Activated CD8-positive, alpha-beta memory T cell treated with anti-CD3 and anti-CD28 coated beads, Interleukin-2, amount 50 U/mL, for 48 hours (primary cell): Measurements from ENCODE around the gene DCAF4.

ENCODE experiments used
- DNase-seq: peaks from one replicate; pipeline ENCODE4 v3.0.0-alpha.2; 2020

DCAF4 gene

DNA sequence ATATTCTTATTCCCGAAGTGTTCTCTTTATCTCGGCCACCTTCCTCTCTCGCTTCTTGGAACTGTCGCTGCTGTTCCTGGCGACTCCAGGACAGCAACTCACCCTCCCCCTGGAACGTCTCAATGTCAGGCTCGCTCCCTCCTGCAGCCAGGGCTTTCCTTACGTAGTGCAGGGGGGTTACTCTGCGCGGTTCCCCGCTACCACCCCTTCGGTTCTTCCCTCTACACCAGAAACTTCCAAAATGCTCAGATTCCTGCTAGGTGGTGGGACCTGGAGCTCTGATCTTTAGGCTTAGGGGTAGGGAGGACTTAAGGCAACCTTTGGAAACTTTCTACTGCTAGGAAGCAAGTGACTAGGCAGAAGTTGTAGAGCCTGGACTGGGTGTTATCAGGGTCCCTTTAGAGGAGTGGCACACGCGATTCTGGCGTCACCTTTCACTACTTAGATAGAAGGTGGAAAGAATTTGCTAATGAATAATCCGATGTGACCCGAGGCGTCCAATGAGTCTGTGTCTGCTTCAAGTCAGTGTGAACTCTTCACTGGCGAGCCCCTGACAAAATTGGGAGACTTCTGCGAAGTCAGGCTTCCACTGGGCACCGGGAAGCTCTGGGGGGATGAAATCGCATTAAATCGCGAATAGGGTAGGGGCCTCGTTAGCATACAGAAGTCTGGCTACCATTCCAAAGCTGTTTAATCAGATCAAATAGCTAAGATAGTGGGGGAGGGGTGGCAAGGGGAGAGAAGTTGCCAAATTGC is 31.5 kb upstream of the DCAF4 start:
- DNase-seq, result peak; percentile 53

GRCh38 chr14:72898448-72898847 is 27.8 kb upstream of the DCAF4 start:
- no peak for DNase-seq

- DNase-seq, result no peak
Observed at GRCh38 chr14:72901361-72901760, 24.9 kb upstream of the DCAF4 start.

GRCh38 chr14:72902801-72903530 is 23.3 kb upstream of the DCAF4 start:
- no peak for DNase-seq

DNA sequence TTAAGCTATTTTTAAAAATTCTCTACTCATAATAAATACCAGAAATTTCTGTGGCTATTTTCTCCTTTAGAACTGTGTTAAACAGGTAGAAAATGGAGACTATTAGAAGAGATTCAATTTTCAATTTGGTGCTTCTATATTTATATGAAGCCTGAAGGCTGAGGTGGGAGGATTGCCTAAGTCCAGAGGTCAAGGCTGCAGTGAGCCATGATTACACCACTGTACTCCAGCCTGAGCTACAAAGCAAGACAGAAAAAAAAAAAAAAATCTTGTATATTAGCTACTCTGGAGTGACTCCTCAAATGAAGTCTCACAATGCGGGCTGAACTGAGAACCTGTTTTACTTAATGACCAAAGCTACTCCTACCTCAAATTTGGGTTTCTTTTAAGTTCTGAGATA is 22.5 kb upstream of the DCAF4 start:
- no peak for DNase-seq

- no peak for DNase-seq
Observed at GRCh38 chr14:72904218-72904617, 22.0 kb upstream of the DCAF4 start.

DNA sequence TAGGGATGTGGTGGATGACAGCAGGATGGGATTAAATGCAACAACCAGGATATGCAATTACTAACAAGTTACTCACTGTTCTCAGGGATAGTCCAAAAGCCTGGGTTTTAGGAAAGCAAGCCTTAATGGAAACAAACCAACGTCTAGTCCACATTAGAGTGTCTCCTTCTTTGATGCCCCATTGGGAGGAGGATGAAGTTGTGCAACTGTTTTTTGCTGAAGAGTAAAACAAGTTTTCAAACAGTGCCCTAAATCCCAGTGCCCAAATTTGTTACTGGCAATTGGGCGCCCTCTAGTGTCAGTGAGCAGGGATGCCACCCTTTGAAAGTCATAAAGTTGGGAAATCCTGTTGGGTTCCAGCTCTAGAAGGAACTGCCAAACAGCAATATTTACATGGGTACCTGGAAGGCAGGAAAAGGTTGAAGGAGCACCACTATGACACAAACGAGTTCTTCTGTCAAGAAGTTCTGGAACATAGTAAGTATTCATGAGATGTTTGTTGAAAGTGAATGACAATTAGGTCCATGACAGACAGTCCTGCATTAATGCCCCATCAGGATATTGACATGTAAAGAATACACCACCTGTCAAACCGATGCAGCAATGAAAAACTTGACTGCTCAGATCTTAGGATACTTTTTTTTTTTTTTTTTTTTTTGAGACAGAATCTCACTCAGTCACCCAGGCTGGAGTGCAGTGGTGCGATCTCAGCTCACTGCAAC is 21.3 kb upstream of the DCAF4 start:
- peak; percentile 69 for DNase-seq

DNA sequence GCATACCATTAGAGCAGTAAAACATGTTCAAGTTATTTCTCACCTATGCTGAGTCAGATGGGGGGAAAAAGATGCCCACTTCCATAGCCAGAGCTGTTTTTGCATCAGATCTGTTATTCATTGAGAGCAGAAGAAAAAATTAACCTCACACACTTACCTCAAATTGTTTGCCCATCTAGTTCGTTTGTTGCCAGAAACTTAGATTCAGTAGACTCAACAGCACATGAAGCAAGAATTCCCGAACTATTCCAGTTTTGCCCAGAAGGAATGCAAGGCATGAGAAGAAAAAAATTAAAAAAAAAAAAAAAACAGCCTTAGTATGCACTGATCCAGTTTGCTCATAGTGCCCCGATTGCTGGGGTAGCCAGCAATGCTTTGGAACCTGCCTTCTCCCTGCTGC is 19.9 kb upstream of the DCAF4 start:
- DNase-seq, result no peak

- DNase-seq, result no peak
Observed at GRCh38 chr14:72906879-72907278, 19.4 kb upstream of the DCAF4 start.

DNA sequence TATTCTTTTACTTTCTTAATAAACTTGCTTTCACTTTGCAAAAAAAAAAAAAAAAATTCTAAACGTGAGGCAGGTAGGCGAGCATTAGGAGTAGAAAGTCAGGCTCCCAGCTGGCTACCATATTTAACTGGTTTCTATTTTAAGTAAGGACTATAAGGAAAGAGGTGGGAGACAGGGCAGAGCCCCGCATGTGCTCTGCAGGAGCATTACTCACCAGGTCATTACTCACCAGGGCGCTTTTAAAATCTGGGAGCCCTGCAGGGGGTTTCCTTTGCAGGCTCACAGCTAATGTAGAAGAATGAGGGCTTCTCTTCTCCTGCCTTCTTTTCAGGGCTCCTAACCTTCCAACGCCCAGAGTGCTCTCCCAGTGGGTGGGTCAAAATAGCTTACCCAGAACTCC is 18.4 kb upstream of the DCAF4 start:
- no peak for DNase-seq

DNA sequence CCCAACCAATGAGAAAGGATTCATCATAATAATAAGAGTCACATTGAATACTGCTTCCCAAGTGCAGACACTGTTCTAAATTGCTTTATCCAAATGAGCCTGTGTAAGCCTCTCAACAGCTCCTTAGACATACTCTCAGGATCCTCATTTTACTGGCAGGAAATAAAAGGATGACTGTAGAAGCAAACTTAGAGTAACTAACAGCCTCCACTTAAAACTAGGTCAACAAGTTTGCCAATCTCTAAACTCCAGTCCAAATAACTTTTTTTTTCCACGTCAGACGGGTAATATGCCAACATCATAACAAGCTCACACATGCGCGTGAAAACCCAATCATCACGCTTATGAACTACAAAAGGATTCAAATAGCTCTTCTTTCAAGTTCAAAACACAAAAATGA is 17.1 kb upstream of the DCAF4 start:
- DNase-seq, result no peak

- DNase-seq, result no peak
Observed at GRCh38 chr14:72913809-72914208, 12.5 kb upstream of the DCAF4 start.

DNA sequence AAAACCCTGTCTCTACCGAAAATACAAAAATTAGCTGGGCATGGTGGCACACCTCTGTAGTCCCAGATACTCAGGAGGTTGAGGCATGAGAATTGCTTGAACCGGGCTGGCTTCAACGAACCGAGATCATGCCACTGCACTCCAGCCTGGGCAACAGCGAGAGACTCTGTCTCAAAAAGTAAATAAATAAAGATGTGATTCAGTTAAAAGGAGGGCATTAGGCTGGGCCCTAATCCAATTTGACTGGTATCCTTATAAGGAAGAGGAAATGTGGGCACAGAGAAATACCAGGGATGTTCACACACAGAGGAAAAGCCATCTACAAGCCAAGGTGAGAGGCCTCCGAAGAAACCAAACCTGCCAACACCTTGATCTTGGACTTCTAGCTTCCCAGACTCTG is 10.1 kb upstream of the DCAF4 start:
- no peak for DNase-seq

GRCh38 chr14:72917094-72917802 is 9.0 kb upstream of the DCAF4 start:
- DNase-seq, result no peak

GRCh38 chr14:72920008-72920407 is 6.3 kb upstream of the DCAF4 start:
- no peak for DNase-seq

DNA sequence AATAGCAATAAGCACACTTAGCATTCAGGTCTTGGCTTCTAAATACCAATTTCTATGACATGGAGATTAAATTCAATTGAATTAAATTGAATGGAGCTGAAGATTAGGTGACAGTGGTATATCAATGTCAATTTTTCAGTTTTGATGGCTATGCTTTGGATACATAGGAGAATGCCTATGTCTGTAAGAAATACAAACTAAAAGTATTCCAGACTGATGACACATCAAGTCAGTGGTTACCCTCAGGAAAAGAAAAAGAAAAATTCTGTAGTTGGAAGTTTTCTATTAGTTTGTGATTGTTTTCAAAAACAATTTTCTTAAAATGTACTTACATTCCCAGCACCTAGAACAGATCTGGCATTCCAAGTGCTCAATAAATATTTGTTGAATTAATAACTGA is 4.9 kb upstream of the DCAF4 start:
- DNase-seq, result no peak

GRCh38 chr14:72924337-72924736 is 1.9 kb upstream of the DCAF4 start:
- DNase-seq, result no peak

DNA sequence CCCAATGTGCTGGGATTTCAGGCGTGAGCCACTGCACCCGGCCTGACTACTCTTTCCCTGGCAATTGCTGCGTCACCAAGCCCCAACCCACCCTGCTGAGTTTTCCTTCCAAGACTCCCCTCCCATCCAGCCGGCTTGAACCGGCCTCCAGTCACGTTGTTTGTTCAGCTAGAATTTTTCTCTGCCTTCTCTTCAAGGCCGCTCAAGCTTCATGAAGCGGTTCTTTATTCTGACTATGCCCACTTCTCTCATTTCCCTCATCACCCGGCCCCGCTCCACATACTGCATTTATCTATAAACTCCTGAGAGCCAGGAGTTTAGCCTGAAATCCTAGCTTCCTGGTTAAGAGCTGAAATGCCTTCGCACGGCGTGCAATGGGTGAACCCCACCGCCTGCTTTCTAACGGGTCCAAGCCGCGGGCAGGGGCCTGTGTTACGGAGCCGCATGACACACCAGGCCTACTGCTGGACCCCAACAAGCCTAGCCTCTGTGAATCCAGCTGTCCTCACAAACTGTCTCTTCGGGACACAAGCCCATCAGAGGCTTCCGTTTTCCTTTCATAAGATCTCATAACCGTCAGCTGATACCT is 999 bp upstream of the DCAF4 start:
- no peak for DNase-seq

DNA sequence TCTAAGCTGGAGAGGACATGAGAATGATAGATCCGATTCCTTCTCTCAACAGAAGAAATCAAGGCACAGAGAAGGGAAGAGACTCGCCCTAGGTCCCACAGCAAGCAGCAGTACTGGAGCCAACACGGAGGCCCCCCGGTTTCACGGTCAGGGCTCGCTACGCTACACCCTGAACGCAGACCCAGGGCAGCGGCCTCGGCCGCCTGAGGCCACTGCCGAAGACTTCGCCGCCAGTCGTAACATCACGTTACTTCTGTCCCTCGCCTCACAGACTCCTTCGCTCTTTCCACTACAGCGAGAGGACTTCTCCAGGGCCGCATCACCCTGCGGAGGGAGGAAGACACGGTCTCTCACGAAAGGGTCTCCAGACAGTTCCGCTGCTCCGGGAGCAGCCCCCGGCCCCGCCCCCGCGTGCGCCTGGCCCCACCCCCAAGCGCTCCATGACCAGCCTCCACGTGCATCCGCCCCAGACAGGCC is 411 bp upstream of the DCAF4 start:
- DNase-seq, result no peak

DNA sequence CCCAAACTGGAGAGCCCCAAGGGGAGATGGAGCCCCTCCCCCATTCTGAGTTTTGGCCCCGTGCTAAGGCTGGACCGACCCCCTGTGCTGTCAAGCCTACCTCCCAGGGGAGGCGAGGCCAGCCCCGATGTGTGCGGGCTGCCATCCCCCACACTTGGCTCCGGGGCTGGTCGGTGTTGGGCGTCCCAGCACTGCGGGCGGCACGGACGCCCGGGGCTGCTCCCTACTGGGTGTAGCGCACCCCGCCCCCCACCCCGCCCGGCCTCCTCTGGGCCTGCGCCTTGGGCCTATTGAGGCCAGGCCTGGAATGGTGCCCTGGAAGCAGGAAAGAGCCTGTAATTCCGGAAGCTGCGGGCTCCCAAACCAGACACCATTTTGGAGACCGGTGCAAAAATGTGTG is 2.6 kb downstream of the DCAF4 start:
- DNase-seq, result no peak

DNA sequence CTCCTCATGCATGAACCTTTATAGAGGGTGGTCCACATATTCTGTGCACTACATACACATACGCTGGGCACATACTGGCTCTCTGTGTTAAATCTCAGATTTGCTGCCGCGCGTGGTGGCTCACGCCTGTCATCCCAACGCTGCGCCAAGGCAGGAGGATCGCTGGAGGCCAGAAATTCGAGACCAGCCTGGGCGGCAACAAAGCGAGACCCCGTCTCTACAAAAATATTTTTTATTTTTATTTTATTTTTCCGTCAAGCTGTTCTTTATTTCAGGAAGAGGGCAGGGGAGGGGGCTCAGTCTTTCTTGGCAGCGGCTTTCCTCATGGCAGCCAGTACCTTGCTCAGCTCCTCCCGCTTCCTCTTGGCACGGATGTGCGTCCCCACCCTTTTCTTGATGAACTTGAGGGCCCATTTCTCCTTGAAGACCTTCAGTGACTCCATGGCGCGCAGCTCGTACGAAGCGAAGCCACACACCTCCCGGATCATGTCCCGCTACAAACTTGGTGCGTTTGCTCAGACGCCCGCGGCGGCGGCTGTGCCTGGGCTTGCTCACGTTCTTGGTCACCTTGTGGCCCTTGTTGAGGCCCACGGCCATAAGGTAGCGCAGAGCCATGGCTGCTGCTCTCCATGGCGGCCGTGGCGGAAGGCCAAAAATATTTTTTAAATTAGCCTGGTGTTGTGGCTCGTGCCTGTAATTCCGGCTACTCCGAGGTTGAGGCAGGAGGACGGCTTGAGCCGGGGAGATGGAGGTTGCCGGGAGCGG is 3.2 kb downstream of the DCAF4 start:
- no peak for DNase-seq

- DNase-seq, result no peak
Observed at GRCh38 chr14:72932893-72933292, 6.6 kb downstream of the DCAF4 start.
